Hepatocyte (in vitro differentiated cells): Measurements from ENCODE around the gene CAMSAP1.

ENCODE experiments used
- EZH2 ChIP-seq: fragments of 200-600 bp; sonication (generic); IDR thresholded peaks from 2 replicates; pipeline ENCODE4 v1.6.1; 2016; ENCODE audit warnings: antibody characterized with exemption, mild to moderate bottlenecking, borderline replicate concordance
- EZH2phosphoT487 ChIP-seq: fragments of 200-600 bp; sonication (generic); IDR thresholded peaks from one replicate; pipeline ENCODE4 v1.6.1; 2018; ENCODE audit warnings: antibody characterized with exemption, mild to moderate bottlenecking, low read depth, moderate library complexity; ENCODE audit not compliant: unreplicated experiment, severe bottlenecking
- TF ChIP-seq, protein P1 (sequence below): fragments of 200-600 bp; sonication (generic); IDR thresholded peaks from 2 replicates; pipeline ENCODE4 v1.5.1; 2016; ENCODE audit warnings: antibody characterized with exemption, mild to moderate bottlenecking; ENCODE audit not compliant: poor library complexity

GRCh38 chr9:135932656-135933055 is 25.3 kb upstream of the CAMSAP1 start:
- TF ChIP-seq, protein P1, sequence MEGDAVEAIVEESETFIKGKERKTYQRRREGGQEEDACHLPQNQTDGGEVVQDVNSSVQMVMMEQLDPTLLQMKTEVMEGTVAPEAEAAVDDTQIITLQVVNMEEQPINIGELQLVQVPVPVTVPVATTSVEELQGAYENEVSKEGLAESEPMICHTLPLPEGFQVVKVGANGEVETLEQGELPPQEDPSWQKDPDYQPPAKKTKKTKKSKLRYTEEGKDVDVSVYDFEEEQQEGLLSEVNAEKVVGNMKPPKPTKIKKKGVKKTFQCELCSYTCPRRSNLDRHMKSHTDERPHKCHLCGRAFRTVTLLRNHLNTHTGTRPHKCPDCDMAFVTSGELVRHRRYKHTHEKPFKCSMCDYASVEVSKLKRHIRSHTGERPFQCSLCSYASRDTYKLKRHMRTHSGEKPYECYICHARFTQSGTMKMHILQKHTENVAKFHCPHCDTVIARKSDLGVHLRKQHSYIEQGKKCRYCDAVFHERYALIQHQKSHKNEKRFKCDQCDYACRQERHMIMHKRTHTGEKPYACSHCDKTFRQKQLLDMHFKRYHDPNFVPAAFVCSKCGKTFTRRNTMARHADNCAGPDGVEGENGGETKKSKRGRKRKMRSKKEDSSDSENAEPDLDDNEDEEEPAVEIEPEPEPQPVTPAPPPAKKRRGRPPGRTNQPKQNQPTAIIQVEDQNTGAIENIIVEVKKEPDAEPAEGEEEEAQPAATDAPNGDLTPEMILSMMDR: no peak
- no peak for TF ChIP-seq EZH2phosphoT487
- no peak for TF ChIP-seq EZH2
